ENCODE measurements around the gene ANKHD1. TPM values are rescaled to one million over a fixed set of nuclear protein-coding genes. Genes with fewer than 3 reads are reported as not detected.
A peak's percentile ranks its signal among the peaks of the same experiment; 100 is the strongest.

The ANKHD1 gene
- total RNA-seq, result 10 to 100 TPM; 86.7 to 89.6 TPM

GRCh38 chr5:140401362-140402257 is at the start of gene ANKHD1:
ANKHD1 (plus strand) TSS chr5:140401833; CDS start chr5:140401968, 135 bp downstream.
- no peak within 1 kb of the TSS for H3K27ac Mint-ChIP-seq
- H3K4me3 Mint-ChIP-seq, result no peak within 1 kb of the TSS
- H3K4me1 Mint-ChIP-seq, result peaks cover 28% of the 10 kb centered on the region
- no peaks in the 10 kb centered on the region for H3K9me3 Mint-ChIP-seq
- H3K36me3 Mint-ChIP-seq, result peaks cover 15% of the 10 kb centered on the region
- no peaks in the 10 kb centered on the region for H3K27me3 Mint-ChIP-seq
- peak; percentile 98 for DNase-seq

GRCh38 chr5:140355546-140355945 is 46.1 kb upstream of the ANKHD1 start:
- Mint-ChIP-seq H3K9me3 (no peaks in the 10 kb centered on the region), H3K27me3 (peaks cover 22% of the 10 kb centered on the region), H3K4me3 (no peak overlapping the region), H3K4me1 (peaks cover 13% of the 10 kb centered on the region), H3K27ac (no peak overlapping the region), H3K36me3 (no peaks in the 10 kb centered on the region)
- DNase-seq, result no peak

- Mint-ChIP-seq H3K9me3 (no peaks in the 10 kb centered on the region), H3K27ac (no peak overlapping the region), H3K4me3 (no peak overlapping the region), H3K27me3 (peaks cover 13% of the 10 kb centered on the region), H3K4me1 (peaks cover 8% of the 10 kb centered on the region), H3K36me3 (no peaks in the 10 kb centered on the region)
- no peak for DNase-seq
Observed at GRCh38 chr5:140356853-140357725, 44.5 kb upstream of the ANKHD1 start.

GRCh38 chr5:140357726-140358093 is 43.9 kb upstream of the ANKHD1 start:
- DNase-seq, result peak; percentile 76
- Mint-ChIP-seq H3K4me1 (peaks cover 8% of the 10 kb centered on the region), H3K27me3 (peaks cover 13% of the 10 kb centered on the region), H3K27ac (no peak overlapping the region), H3K36me3 (no peaks in the 10 kb centered on the region), H3K4me3 (peak overlapping the region; percentile 56), H3K9me3 (no peaks in the 10 kb centered on the region)

GRCh38 chr5:140358738-140359310 is 42.8 kb upstream of the ANKHD1 start:
- no peak overlapping the region for H3K4me3 Mint-ChIP-seq
- no peak overlapping the region for H3K27ac Mint-ChIP-seq

GRCh38 chr5:140360101-140360500 is 41.5 kb upstream of the ANKHD1 start, which contains the start of gene SLC4A9:
SLC4A9 (plus strand) TSS chr5:140360194; CDS start chr5:140360237, 43 bp downstream.
- no peak for DNase-seq
- Mint-ChIP-seq H3K9me3 (no peaks in the 10 kb centered on the region), H3K36me3 (no peaks in the 10 kb centered on the region), H3K27me3 (peaks cover 13% of the 10 kb centered on the region), H3K4me3 (no peak within 1 kb of the TSS), H3K27ac (no peak within 1 kb of the TSS), H3K4me1 (peaks cover 13% of the 10 kb centered on the region)

More at GRCh38 chr5:140358738-140359310, 42.8 kb upstream of the ANKHD1 start:
- no peak for DNase-seq
- no peaks in the 10 kb centered on the region for H3K36me3 Mint-ChIP-seq
- no peaks in the 10 kb centered on the region for H3K9me3 Mint-ChIP-seq
- peaks cover 13% of the 10 kb centered on the region for H3K27me3 Mint-ChIP-seq
- peaks cover 13% of the 10 kb centered on the region for H3K4me1 Mint-ChIP-seq

GRCh38 chr5:140360681-140361479 is 40.8 kb upstream of the ANKHD1 start:
- Mint-ChIP-seq H3K36me3 (no peaks in the 10 kb centered on the region), H3K4me3 (no peak overlapping the region), H3K27me3 (peaks cover 13% of the 10 kb centered on the region), H3K4me1 (peaks cover 13% of the 10 kb centered on the region), H3K27ac (no peak overlapping the region), H3K9me3 (no peaks in the 10 kb centered on the region)
- no peak for DNase-seq

GRCh38 chr5:140361901-140362300 is 39.7 kb upstream of the ANKHD1 start:
- peaks cover 13% of the 10 kb centered on the region for H3K27me3 Mint-ChIP-seq
- DNase-seq, result no peak
- no peak overlapping the region for H3K4me3 Mint-ChIP-seq
- no peaks in the 10 kb centered on the region for H3K9me3 Mint-ChIP-seq
- H3K4me1 Mint-ChIP-seq, result peaks cover 13% of the 10 kb centered on the region
- H3K27ac Mint-ChIP-seq, result no peak overlapping the region
- no peaks in the 10 kb centered on the region for H3K36me3 Mint-ChIP-seq

GRCh38 chr5:140362311-140362710 is 39.3 kb upstream of the ANKHD1 start:
- H3K4me3 Mint-ChIP-seq, result no peak overlapping the region
- no peak overlapping the region for H3K27ac Mint-ChIP-seq
- no peak for DNase-seq
- peaks cover 13% of the 10 kb centered on the region for H3K27me3 Mint-ChIP-seq
- H3K4me1 Mint-ChIP-seq, result peaks cover 9% of the 10 kb centered on the region
- H3K36me3 Mint-ChIP-seq, result no peaks in the 10 kb centered on the region
- no peaks in the 10 kb centered on the region for H3K9me3 Mint-ChIP-seq

GRCh38 chr5:140362875-140363630 is 38.6 kb upstream of the ANKHD1 start:
- Mint-ChIP-seq H3K36me3 (no peaks in the 10 kb centered on the region), H3K27ac (no peak overlapping the region), H3K4me1 (peaks cover 5% of the 10 kb centered on the region), H3K9me3 (no peaks in the 10 kb centered on the region), H3K27me3 (peaks cover 7% of the 10 kb centered on the region), H3K4me3 (peak overlapping the region; percentile 72)
- peak; percentile 85 for DNase-seq

GRCh38 chr5:140363631-140364471 is 37.8 kb upstream of the ANKHD1 start:
- no peak for DNase-seq

GRCh38 chr5:140364472-140364765 is 37.2 kb upstream of the ANKHD1 start:
- no peak overlapping the region for H3K4me3 Mint-ChIP-seq
- H3K4me1 Mint-ChIP-seq, result peaks cover 5% of the 10 kb centered on the region
- no peak overlapping the region for H3K27ac Mint-ChIP-seq
- no peaks in the 10 kb centered on the region for H3K36me3 Mint-ChIP-seq
- no peaks in the 10 kb centered on the region for H3K9me3 Mint-ChIP-seq
- H3K27me3 Mint-ChIP-seq, result no peaks in the 10 kb centered on the region
- no peak for DNase-seq

More at GRCh38 chr5:140363631-140364471, 37.8 kb upstream of the ANKHD1 start:
- Mint-ChIP-seq H3K27ac (no peak overlapping the region), H3K36me3 (no peaks in the 10 kb centered on the region), H3K9me3 (no peaks in the 10 kb centered on the region), H3K4me3 (peak overlapping the region; percentile 72), H3K27me3 (peaks cover 2% of the 10 kb centered on the region), H3K4me1 (peaks cover 5% of the 10 kb centered on the region)

GRCh38 chr5:140365282-140365681 is 36.4 kb upstream of the ANKHD1 start:
- Mint-ChIP-seq H3K4me3 (no peak overlapping the region), H3K36me3 (no peaks in the 10 kb centered on the region)

More at GRCh38 chr5:140365282-140365681, 36.4 kb upstream of the ANKHD1 start:
- peaks cover 5% of the 10 kb centered on the region for H3K4me1 Mint-ChIP-seq
- no peak overlapping the region for H3K27ac Mint-ChIP-seq
- DNase-seq, result no peak
- no peaks in the 10 kb centered on the region for H3K9me3 Mint-ChIP-seq
- no peaks in the 10 kb centered on the region for H3K27me3 Mint-ChIP-seq
